GM12878 (cell line): ENCODE data around the gene RANBP9. TPM values are rescaled to one million over a fixed set of nuclear protein-coding genes. Genes with fewer than 3 reads are reported as not detected.

Source experiments
- ATAC-seq: fragments of 200-7000 bp; cut with Tn5 transposase; 3 replicates; pipeline ENCODE4 v1.9.1; 2020; ENCODE audit warnings: mild to moderate bottlenecking, moderate library complexity
- BruUV-seq: library from RNA; stranded (reverse); fragments of 400-500 nt; replicated peaks from 2 replicates; lab custom pipeline; 2021; lab: Mats Ljungman, UMichigan
- CTCF ChIA-PET: fragments of 300-600 bp; sonication (Branson Sonifier 250); formaldehyde crosslinking; extraction: SDS; loops from one replicate; lab custom pipeline; 2021; ENCODE audit warnings: inconsistent platforms; lab: Yijun Ruan, JAX
- POLR2A ChIA-PET: fragments of 350-600 bp; formaldehyde crosslinking; extraction: SDS; loops from one replicate; lab custom pipeline; 2021; ENCODE audit warnings: inconsistent platforms; lab: Charles Lee
- RAD21 ChIA-PET: fragments of 300-600 bp; sonication (Branson Sonifier 250); formaldehyde crosslinking; loops from one replicate; lab custom pipeline; 2023; ENCODE audit warnings: antibody characterized with exemption; ENCODE audit not compliant: unreplicated experiment; lab: Charles Lee
- SMC1A ChIA-PET: fragments of 300-600 bp; sonication (Branson Sonifier 250); formaldehyde crosslinking; loops from one replicate; lab custom pipeline; 2023; ENCODE audit not compliant: unreplicated experiment, uncharacterized antibody; lab: Charles Lee
- DNase-seq: peaks from one replicate; pipeline ENCODE4 v3.0.0-alpha.2; 2011; ENCODE audit warnings: low read depth, low spot score
- FAIRE-seq: peaks from 3 replicates; lab custom pipeline; 2011; peaks lifted over from hg19 to GRCh38; lab: Jason Lieb, UNC
- H2AFZ ChIP-seq: 2 replicates; pipeline ENCODE4 v1.6.0; 2011; ENCODE audit warnings: low read depth, low read length, control low read depth; ENCODE audit not compliant: control insufficient read depth
- H3K27ac ChIP-seq: 2 replicates; pipeline ENCODE4 v1.5.1; 2011; ENCODE audit warnings: control low read depth; ENCODE audit not compliant: control insufficient read depth, insufficient read depth
- H3K27me3 ChIP-seq, 2 experiments: replicated peaks in 1 of 2; 2 replicates each; pipeline versions ENCODE4 v1.6.0 to v1.6.1; 2011; ENCODE audit warnings: low read length in 1 of 2; ENCODE audit not compliant: control insufficient read depth in 2 of 2, insufficient read depth in 2 of 2
- H3K36me3 ChIP-seq, 2 experiments: 2 replicates each; pipeline ENCODE4 v1.5.1; 2011; ENCODE audit warnings: low read length in 1 of 2; ENCODE audit not compliant: control insufficient read depth in 2 of 2, insufficient read depth in 2 of 2
- H3K4me1 ChIP-seq: 2 replicates; pipeline ENCODE4 v1.6.1; 2011; ENCODE audit warnings: mild to moderate bottlenecking, low read length, moderate library complexity, mixed read lengths; ENCODE audit not compliant: control insufficient read depth, insufficient read depth
- H3K4me2 ChIP-seq: 2 replicates; pipeline ENCODE4 v1.6.0; 2011; ENCODE audit warnings: control low read depth; ENCODE audit not compliant: control insufficient read depth, insufficient read depth
- H3K4me3 ChIP-seq: fragments of 200-600 bp; sonication (generic); 2 replicates; pipeline ENCODE4 v1.5.1; 2016
- H3K79me2 ChIP-seq: 2 replicates; pipeline ENCODE4 v1.6.0; 2011; ENCODE audit warnings: low read length; ENCODE audit not compliant: control insufficient read depth, insufficient read depth
- H3K9ac ChIP-seq: 2 replicates; pipeline ENCODE4 v1.8.0; 2011; ENCODE audit warnings: low read length, control low read depth, mixed read lengths; ENCODE audit not compliant: control insufficient read depth, insufficient read depth
- H3K9me3 ChIP-seq: replicated peaks from 3 replicates; pipeline ENCODE4 v1.5.1; 2011; ENCODE audit warnings: mild to moderate bottlenecking, low read length; ENCODE audit not compliant: control insufficient read depth, insufficient read depth
- H4K20me1 ChIP-seq: 2 replicates; pipeline ENCODE4 v1.6.0; 2011; ENCODE audit not compliant: control insufficient read depth, insufficient read depth
- BCL3 ChIP-seq: IDR thresholded peaks from 2 replicates; pipeline ENCODE4 v1.6.1; 2011; ENCODE audit warnings: borderline replicate concordance, low read depth, mild to moderate bottlenecking, moderate library complexity, low read length; ENCODE audit not compliant: insufficient read depth, poor library complexity, severe bottlenecking
- CEBPB ChIP-seq, 2 experiments: fragments of 150-350 bp in 1 of 2; IDR thresholded peaks; 2 replicates each; pipeline ENCODE4 v1.6.1; 2012 to 2014; ENCODE audit warnings: low read depth in 2 of 2, low read length in 2 of 2, borderline replicate concordance in 1 of 2, inconsistent platforms in 1 of 2
- FOXK2 ChIP-seq: fragments of 450-650 bp; IDR thresholded peaks from 2 replicates; pipeline ENCODE4 v1.6.1; 2017; ENCODE audit warnings: mild to moderate bottlenecking, moderate library complexity
- HSF1 ChIP-seq: fragments of 150-350 bp; IDR thresholded peaks from 2 replicates; pipeline ENCODE4 v1.6.1; 2014; ENCODE audit warnings: mild to moderate bottlenecking, low read depth, low read length
- KDM1A ChIP-seq: fragments of 200-600 bp; sonication (generic); IDR thresholded peaks from 2 replicates; pipeline ENCODE4 v1.6.1; 2016; ENCODE audit warnings: borderline replicate concordance
- NFIC ChIP-seq: IDR thresholded peaks from 2 replicates; pipeline ENCODE4 v1.6.1; 2012; ENCODE audit warnings: low read depth, mild to moderate bottlenecking, inconsistent platforms, low read length, moderate library complexity
- NR2C2 ChIP-seq: IDR thresholded peaks from 2 replicates; pipeline ENCODE4 v1.6.1; 2011; ENCODE audit warnings: borderline replicate concordance, low read depth; ENCODE audit not compliant: control insufficient read depth, insufficient read length
- POLR2AphosphoS2 ChIP-seq: IDR thresholded peaks from 2 replicates; pipeline ENCODE4 v1.6.1; 2011; ENCODE audit warnings: low read depth, mild to moderate bottlenecking, low read length, improper control_type of control experiment, moderate library complexity
- RAD51 ChIP-seq: fragments of 450-650 bp; IDR thresholded peaks from 2 replicates; pipeline ENCODE4 v1.6.1; 2016; ENCODE audit warnings: moderate library complexity, mild to moderate bottlenecking, inconsistent platforms
- RELA ChIP-seq: fragments of 450-650 bp; IDR thresholded peaks from 2 replicates; pipeline ENCODE4 v1.8.0; 2014; ENCODE audit warnings: borderline replicate concordance; ENCODE audit not compliant: partially characterized antibody
- RELB ChIP-seq: fragments of 450-650 bp; IDR thresholded peaks from 2 replicates; pipeline ENCODE4 v1.6.1; 2017; ENCODE audit warnings: low read depth, mild to moderate bottlenecking, moderate library complexity
- SIX5 ChIP-seq: IDR thresholded peaks from 2 replicates; pipeline ENCODE4 v1.6.1; 2011; ENCODE audit warnings: mild to moderate bottlenecking, low read depth, low read length, moderate library complexity; ENCODE audit not compliant: severe bottlenecking
- SMC3 ChIP-seq: IDR thresholded peaks from 2 replicates; pipeline ENCODE4 v1.6.1; 2011; ENCODE audit warnings: low read length, improper control_type of control experiment, borderline replicate concordance
- STAT1 ChIP-seq: fragments of 450-650 bp; conservative IDR thresholded peaks from 2 replicates; pipeline ENCODE4 v1.6.1; 2014; ENCODE audit warnings: antibody characterized with exemption, mild to moderate bottlenecking
- TCF7 ChIP-seq: IDR thresholded peaks from 2 replicates; pipeline ENCODE4 v1.6.1; 2014; ENCODE audit warnings: antibody characterized with exemption, borderline replicate concordance
- WGBS: methylation state at CpG from one replicate; pipeline ENCODE4 v1.1.6; 2016; ENCODE audit warnings: low lambda C conversion rate; ENCODE audit not compliant: insufficient replicate concordance, insufficient coverage; ENCODE audit errors: missing lambda C conversion rate; 5-methylcytosine and 5-hydroxymethylcytosine counted together
- in situ Hi-C: fragments of 300-500 bp; cut with MboI; formaldehyde crosslinking; loops from 9 replicates; pipeline ENCODE4 v1.14.3; 2018; ENCODE audit warnings: mixed read lengths
- intact Hi-C: fragments of 100-400 bp; cut with micrococcal nuclease; formaldehyde crosslinking; loops from one replicate; pipeline ENCODE4 v1.14.2; 2022; ENCODE audit not compliant: unreplicated experiment
- polyA plus RNA-seq, 11 experiments: library from polyadenylated mRNA; depleted of rRNA in 4 of 11; unstranded in 6 of 11; stranded (reverse) in 5 of 11; fragments of >200 nt; fragmentation: Nextera tagmentation in 4 of 11; fragmentation: Illumina TruSeq in 1 of 11; extraction: Ambion mirVana in 4 of 11; extraction: Trizol in 1 of 11; gene quantifications; 1 replicate in 1 of 11; 2 replicates in 10 of 11; pipeline versions ENCODE4 v1.2.1 to v1.2.3, GENCODE V29; 2011 to 2016; ENCODE audit warnings: inconsistent platforms in 2 of 11, missing spikeins in 2 of 11, low read depth in 1 of 11
- total RNA-seq, 4 experiments: library from RNA; depleted of rRNA in 3 of 4; stranded (reverse); fragments of >200 nt in 3 of 4; fragmentation: Illumina TruSeq in 1 of 4; extraction: Trizol in 1 of 4; gene quantifications; 2 replicates each; pipeline versions ENCODE4 v1.2.1 to v1.2.3, GENCODE V29; 2013 to 2021

RANBP9 gene
- total and polyA plus RNA-seq, 10 of the 15 experiments (the other 5 are each of a cell fraction or from before 2014, with no cell fraction given), result 3.7 to 43.1 (median 16.2) TPM

GRCh38 chr6:13672904-13673303 lies 38.7 kb downstream of the RANBP9 start (continued):
- TF ChIP-seq RELB (no peak), NFIC (no peak), BCL3 (no peak), NR2C2 (no peak)

GRCh38 chr6:13671548-13672127 lies 40.0 kb downstream of the RANBP9 start:
- H4K20me1 ChIP-seq, result no peaks in the 10 kb centered on the region
- no peak for ATAC-seq
- SMC1A ChIA-PET, result interaction anchor here (1.1 to 5.4 kb wide), 7 partner anchors 8 to 38 kb away, joined by 3 to 32 read pairs (median 5); no protein-coding TSS in a partner anchor
- H3K4me1 ChIP-seq, result 0 out of 2 replicates have a peak, but pooled peaks cover 3% of the 10 kb centered on the region
- no peak for TF ChIP-seq RAD51
- no peak for TF ChIP-seq RELA
- TF ChIP-seq FOXK2, result no peak
- TF ChIP-seq HSF1, result no peak
- no peak for TF ChIP-seq SIX5
- TF ChIP-seq CEBPB (IDR thresholded peaks at IDR 0.05; ENCODE audit: borderline replicate concordance in 1 of 2, low read depth in 2 of 2, low read length in 2 of 2), result no peak
- TF ChIP-seq KDM1A, result no peak
- TF ChIP-seq SMC3, result no peak
- TF ChIP-seq STAT1, result no peak
- TF ChIP-seq TCF7, result no peak
- no peak for TF ChIP-seq POLR2AphosphoS2
- TF ChIP-seq, all 136 proteins: peak for 0
- CTCF ChIA-PET, result interaction anchor here (1.0 to 2.1 kb wide), 3 partner anchors 9 to 47 kb away, joined by 3 to 5 read pairs (median 4); no protein-coding TSS in a partner anchor
- H2AFZ ChIP-seq, result no peak overlapping the region
- RAD21 ChIA-PET, result interaction anchor here (0.6 to 1.0 kb wide), 2 partner anchors 10 to 15 kb away, joined by 3 to 4 read pairs; no protein-coding TSS in a partner anchor
- H3K9me3 ChIP-seq, result peaks cover under 1% of the 10 kb centered on the region; the same call in 2 of the 3 replicates
- no peak for DNase-seq
- H3K79me2 ChIP-seq, result peaks cover 49% of the 10 kb centered on the region
- WGBS, result 100% methylated on average over 1 of the region's 1 CpG
- no peak overlapping the region for H3K27ac ChIP-seq
- H3K36me3 ChIP-seq, result no peaks in the 10 kb centered on the region
- H3K4me3 ChIP-seq, result no peak overlapping the region
- no peak overlapping the region for H3K9ac ChIP-seq
- in situ Hi-C loops (no loop called here), intact Hi-C loops (no loop called here)
- BruUV-seq, result no TSS peak
- no peak for FAIRE-seq
- no peak overlapping the region for H3K4me2 ChIP-seq
- POLR2A ChIA-PET, result no interaction called here
- no peaks in the 10 kb centered on the region for H3K27me3 ChIP-seq
